ENCODE measurements around the gene SMAD1.
"Not testable (repeated sequence)": the region's sequence is repeated elsewhere in the genome, so short reads cannot be mapped to it uniquely, and the experiment has no call there.

The SMAD1 gene

GRCh38 chr4:145527773-145528172 lies 46.1 kb downstream of the SMAD1 start:
- no peak for DNase-seq (ENCODE audit: low read depth in 2 of 2)

GRCh38 chr4:145528601-145529000 lies 46.9 kb downstream of the SMAD1 start:
- no peak for DNase-seq (ENCODE audit: low read depth in 2 of 2)

- DNase-seq (ENCODE audit: low read depth in 2 of 2), result no peak
Observed at GRCh38 chr4:145530189-145530588, 48.5 kb downstream of the SMAD1 start.

- no peak for DNase-seq (ENCODE audit: low read depth in 2 of 2)
Observed at GRCh38 chr4:145530662-145531061, 49.0 kb downstream of the SMAD1 start.

- no peak for DNase-seq (ENCODE audit: low read depth in 2 of 2)
Observed at GRCh38 chr4:145531223-145531622, 49.6 kb downstream of the SMAD1 start.

GRCh38 chr4:145531859-145532258 lies 50.2 kb downstream of the SMAD1 start:
- no peak for DNase-seq (ENCODE audit: low read depth in 2 of 2)

- DNase-seq (ENCODE audit: low read depth in 2 of 2), result no peak
Observed at GRCh38 chr4:145533001-145533400, 51.3 kb downstream of the SMAD1 start.

GRCh38 chr4:145533415-145533814 lies 51.8 kb downstream of the SMAD1 start:
- not testable (repeated sequence) for DNase-seq (ENCODE audit: low read depth in 2 of 2)

GRCh38 chr4:145533961-145534360 lies 52.3 kb downstream of the SMAD1 start:
- DNase-seq (ENCODE audit: low read depth in 2 of 2), result no peak

GRCh38 chr4:145535202-145535601 lies 53.5 kb downstream of the SMAD1 start:
- no peak for DNase-seq (ENCODE audit: low read depth in 2 of 2)

GRCh38 chr4:145536044-145536443 lies 54.4 kb downstream of the SMAD1 start:
- DNase-seq (ENCODE audit: low read depth in 2 of 2), result no peak

- no peak for DNase-seq (ENCODE audit: low read depth in 2 of 2)
Observed at GRCh38 chr4:145538596-145538995, 56.9 kb downstream of the SMAD1 start.

GRCh38 chr4:145539671-145540070 lies 58.0 kb downstream of the SMAD1 start:
- no peak for DNase-seq (ENCODE audit: low read depth in 2 of 2)

GRCh38 chr4:145540235-145540634 lies 58.6 kb downstream of the SMAD1 start:
- no peak for DNase-seq (ENCODE audit: low read depth in 2 of 2)

GRCh38 chr4:145541346-145541745 lies 59.7 kb downstream of the SMAD1 start:
- no peak for DNase-seq (ENCODE audit: low read depth in 2 of 2)

GRCh38 chr4:145545031-145545430 lies 63.4 kb downstream of the SMAD1 start:
- no peak for DNase-seq (ENCODE audit: low read depth in 2 of 2)

GRCh38 chr4:145545538-145546174 lies 64.0 kb downstream of the SMAD1 start:
- no peak for DNase-seq (ENCODE audit: low read depth in 2 of 2)

GRCh38 chr4:145546175-145546915 lies 64.7 kb downstream of the SMAD1 start:
- no peak for DNase-seq (ENCODE audit: low read depth in 2 of 2)

- DNase-seq (ENCODE audit: low read depth in 2 of 2), result no peak
Observed at GRCh38 chr4:145551660-145552059, 70.0 kb downstream of the SMAD1 start.

- no peak for DNase-seq (ENCODE audit: low read depth in 2 of 2)
Observed at GRCh38 chr4:145552181-145552822, 70.6 kb downstream of the SMAD1 start.

- no peak for DNase-seq (ENCODE audit: low read depth in 2 of 2)
Observed at GRCh38 chr4:145553375-145553774, 71.7 kb downstream of the SMAD1 start.

- DNase-seq (ENCODE audit: low read depth in 2 of 2), result no peak
Observed at GRCh38 chr4:145554691-145555090, 73.0 kb downstream of the SMAD1 start.

- peak; percentile 17 to 33 for DNase-seq (ENCODE audit: low read depth in 2 of 2)
Observed at GRCh38 chr4:145557720-145558119, 76.1 kb downstream of the SMAD1 start.
